HG02798 (cell line): Measurements from ENCODE around the gene PNLIPRP2.

Experiments used
- ATAC-seq: cut with Tn5 transposase; IDR thresholded peaks from one replicate; pipeline ENCODE4 v1.9.1; 2021; ENCODE audit warnings: mild to moderate bottlenecking; ENCODE audit not compliant: unreplicated experiment, poor library complexity

PNLIPRP2 gene

GRCh38 chr10:116611153-116611545 is 9.6 kb upstream of the PNLIPRP2 start:
- no peak for ATAC-seq

- ATAC-seq: no peak
Measured at GRCh38 chr10:116612107-116612769, 8.5 kb upstream of the PNLIPRP2 start.

- no peak for ATAC-seq
Measured at GRCh38 chr10:116613471-116613870, 7.3 kb upstream of the PNLIPRP2 start.

- ATAC-seq: no peak
Measured at GRCh38 chr10:116614796-116615195, 6.0 kb upstream of the PNLIPRP2 start.

GRCh38 chr10:116615199-116615776 is 5.5 kb upstream of the PNLIPRP2 start:
- no peak for ATAC-seq

- no peak for ATAC-seq
Measured at GRCh38 chr10:116621476-116621875, 723 bp downstream of the PNLIPRP2 start.

- no peak for ATAC-seq
Measured at GRCh38 chr10:116621934-116622655, 1.3 kb downstream of the PNLIPRP2 start.

GRCh38 chr10:116625845-116626244 is 5.1 kb downstream of the PNLIPRP2 start:
- no peak for ATAC-seq

- ATAC-seq: no peak
Measured at GRCh38 chr10:116626815-116627214, 6.1 kb downstream of the PNLIPRP2 start.

- ATAC-seq: no peak
Measured at GRCh38 chr10:116627386-116627933, 6.7 kb downstream of the PNLIPRP2 start.

- no peak for ATAC-seq
Measured at GRCh38 chr10:116629340-116629739, 8.6 kb downstream of the PNLIPRP2 start.

GRCh38 chr10:116630020-116630419 is 9.3 kb downstream of the PNLIPRP2 start:
- ATAC-seq: no peak

- no peak for ATAC-seq
Measured at GRCh38 chr10:116631871-116632295, 11.1 kb downstream of the PNLIPRP2 start.

- ATAC-seq: no peak
Measured at GRCh38 chr10:116632596-116633215, 12.0 kb downstream of the PNLIPRP2 start.

- ATAC-seq: no peak
Measured at GRCh38 chr10:116633216-116633600, 12.5 kb downstream of the PNLIPRP2 start.

GRCh38 chr10:116634126-116634975 is 13.6 kb downstream of the PNLIPRP2 start:
- ATAC-seq: no peak

GRCh38 chr10:116636385-116636784 is 15.6 kb downstream of the PNLIPRP2 start:
- no peak for ATAC-seq

GRCh38 chr10:116636976-116637375 is 16.2 kb downstream of the PNLIPRP2 start:
- no peak for ATAC-seq

- ATAC-seq: no peak
Measured at GRCh38 chr10:116637830-116638229, 17.1 kb downstream of the PNLIPRP2 start.

- ATAC-seq: no peak
Measured at GRCh38 chr10:116646502-116646901, 25.7 kb downstream of the PNLIPRP2 start.
